Measurements from ENCODE around the gene CCL17. TPM values are rescaled to one million over a fixed set of nuclear protein-coding genes. Genes with fewer than 3 reads are reported as not detected.

The CCL17 gene
- total and polyA plus RNA-seq, 9 donors = not detected

- DNase-seq = peak; percentile 98
- Histone ChIP-seq H3K9me3 (replicated peaks; ENCODE audit: control insufficient read depth, low read depth, low read length) (no peaks in the 10 kb centered on the region), H3K4me3 (ENCODE audit: low read length) (peak within 1 kb of the TSS; percentile 99), H3K27me3 (ENCODE audit: control insufficient read depth, insufficient read depth, low read length) (no peaks in the 10 kb centered on the region), H3K27ac (ENCODE audit: low read length) (peak within 1 kb of the TSS; percentile 93), H3K4me1 (ENCODE audit: control insufficient read depth, insufficient read depth, low read length) (peaks cover 10% of the 10 kb centered on the region), H3K36me3 (ENCODE audit: control insufficient read depth, insufficient read depth, low read length) (peaks cover 14% of the 10 kb centered on the region)
- under 1% methylated on average over 51 of the region's 68 CpGs for WGBS (ENCODE audit: insufficient coverage)
These were observed 42.8 kb downstream of the CCL17 start, which contains the start of the genes CIAPIN1 and COQ9 for GRCh38 chr16:57447186-57447962. CIAPIN1 (minus strand) TSS chr16:57447385; CDS start chr16:57440928, 6,457 bp downstream. COQ9 (plus strand) TSS chr16:57447479; CDS start chr16:57447506, 27 bp downstream.

GRCh38 chr16:57452021-57452420 is 47.5 kb downstream of the CCL17 start:
- Histone ChIP-seq H3K4me3 (ENCODE audit: low read length) (no peak overlapping the region), H3K27ac (ENCODE audit: low read length) (no peak overlapping the region), H3K27me3 (ENCODE audit: control insufficient read depth, insufficient read depth, low read length) (no peaks in the 10 kb centered on the region), H3K36me3 (ENCODE audit: control insufficient read depth, insufficient read depth, low read length) (peaks cover 59% of the 10 kb centered on the region), H3K4me1 (ENCODE audit: control insufficient read depth, insufficient read depth, low read length) (peaks cover 2% of the 10 kb centered on the region), H3K9me3 (replicated peaks; ENCODE audit: control insufficient read depth, low read depth, low read length) (no peaks in the 10 kb centered on the region)
- 90% methylated on average over 4 of the region's 10 CpGs for WGBS (ENCODE audit: insufficient coverage)
- no peak for DNase-seq

GRCh38 chr16:57462209-57462977 is 57.8 kb downstream of the CCL17 start, which contains the start of gene POLR2C:
POLR2C (plus strand) TSS chr16:57462679; CDS start chr16:57462725, 46 bp downstream.
- WGBS (ENCODE audit: insufficient coverage) = under 1% methylated on average over 26 of the region's 47 CpGs
- peak within 1 kb of the TSS; percentile 42 for H3K27ac ChIP-seq (ENCODE audit: low read length)
- H3K36me3 ChIP-seq (ENCODE audit: control insufficient read depth, insufficient read depth, low read length) = peaks cover 79% of the 10 kb centered on the region

GRCh38 chr16:57462978-57463362 is 58.4 kb downstream of the CCL17 start:
- peaks cover 76% of the 10 kb centered on the region for H3K36me3 ChIP-seq (ENCODE audit: control insufficient read depth, insufficient read depth, low read length)
- H3K27me3 ChIP-seq (ENCODE audit: control insufficient read depth, insufficient read depth, low read length) = no peaks in the 10 kb centered on the region
- H3K27ac ChIP-seq (ENCODE audit: low read length) = no peak overlapping the region
- H3K9me3 ChIP-seq (replicated peaks; ENCODE audit: control insufficient read depth, low read depth, low read length) = no peaks in the 10 kb centered on the region
- peaks cover 12% of the 10 kb centered on the region for H3K4me1 ChIP-seq (ENCODE audit: control insufficient read depth, insufficient read depth, low read length)
- WGBS (ENCODE audit: insufficient coverage) = no CpG with 5 or more reads among the region's 16 CpGs
- DNase-seq = no peak
- H3K4me3 ChIP-seq (ENCODE audit: low read length) = peak overlapping the region; percentile 89

More at GRCh38 chr16:57462209-57462977, 57.8 kb downstream of the CCL17 start, which contains the start of gene POLR2C:
- Histone ChIP-seq H3K4me3 (ENCODE audit: low read length) (peak within 1 kb of the TSS; percentile 89), H3K27me3 (ENCODE audit: control insufficient read depth, insufficient read depth, low read length) (no peaks in the 10 kb centered on the region), H3K9me3 (replicated peaks; ENCODE audit: control insufficient read depth, low read depth, low read length) (no peaks in the 10 kb centered on the region), H3K4me1 (ENCODE audit: control insufficient read depth, insufficient read depth, low read length) (peaks cover 12% of the 10 kb centered on the region)
- DNase-seq = peak; percentile 93

GRCh38 chr16:57464523-57464922 is 60.0 kb downstream of the CCL17 start:
- no CpG with 5 or more reads among the region's 2 CpGs for WGBS (ENCODE audit: insufficient coverage)
- H3K4me1 ChIP-seq (ENCODE audit: control insufficient read depth, insufficient read depth, low read length) = peaks cover 12% of the 10 kb centered on the region
- no peak for DNase-seq
- no peaks in the 10 kb centered on the region for H3K27me3 ChIP-seq (ENCODE audit: control insufficient read depth, insufficient read depth, low read length)
- H3K4me3 ChIP-seq (ENCODE audit: low read length) = no peak overlapping the region
- no peak overlapping the region for H3K27ac ChIP-seq (ENCODE audit: low read length)
- H3K9me3 ChIP-seq (replicated peaks; ENCODE audit: control insufficient read depth, low read depth, low read length) = no peaks in the 10 kb centered on the region
- H3K36me3 ChIP-seq (ENCODE audit: control insufficient read depth, insufficient read depth, low read length) = peaks cover 75% of the 10 kb centered on the region

Other genes starting within 250 kb of the CCL17 start
- 40.9 TPM for gene PSME3IP1, start 218.7 kb upstream of the CCL17 start, total RNA-seq
- 10 to 100 TPM; 54.0 to 64.2 (median 57.9) TPM for gene PSME3IP1, start 218.7 kb upstream of the CCL17 start, polyA plus RNA-seq (ENCODE audit: insufficient read depth in 1 of 8, insufficient read length in 8 of 8, low replicate concordance in 1 of 8)
- 30.1 TPM for gene RSPRY1, start 218.4 kb upstream of the CCL17 start, total RNA-seq
- gene RSPRY1, start 218.4 kb upstream of the CCL17 start, polyA plus RNA-seq (ENCODE audit: insufficient read depth in 1 of 8, insufficient read length in 8 of 8, low replicate concordance in 1 of 8) = 10 to 100 TPM; 18.9 to 33.6 (median 24.0) TPM
- gene ARL2BP, start 159.5 kb upstream of the CCL17 start, total RNA-seq = 43.5 TPM
- gene ARL2BP, start 159.5 kb upstream of the CCL17 start, polyA plus RNA-seq (ENCODE audit: insufficient read depth in 1 of 8, insufficient read length in 8 of 8, low replicate concordance in 1 of 8) = 10 to 100 TPM; 38.4 to 59.4 (median 46.2) TPM
- gene PLLP, start 120.1 kb upstream of the CCL17 start, total RNA-seq = 0.40 TPM
- gene PLLP, start 120.1 kb upstream of the CCL17 start, polyA plus RNA-seq (ENCODE audit: insufficient read depth in 1 of 8, insufficient read length in 8 of 8, low replicate concordance in 1 of 8) = 1 to 10 TPM; 1.0 to 9.6 (median 2.1) TPM
- not detected for gene CCL22, start 46.0 kb upstream of the CCL17 start, total RNA-seq
- under 1 TPM in 4 of 8 donors, not detected in 4; 0.06 to 0.19 (median 0.10) TPM for gene CCL22, start 46.0 kb upstream of the CCL17 start, polyA plus RNA-seq (ENCODE audit: insufficient read depth in 1 of 8, insufficient read length in 8 of 8, low replicate concordance in 1 of 8)
- gene CX3CL1, start 32.3 kb upstream of the CCL17 start, total RNA-seq = 2.5 TPM
- gene CX3CL1, start 32.3 kb upstream of the CCL17 start, polyA plus RNA-seq (ENCODE audit: insufficient read depth in 1 of 8, insufficient read length in 8 of 8, low replicate concordance in 1 of 8) = 1 to 10 TPM; 2.9 to 7.0 (median 5.1) TPM
- 45.8 TPM for gene CIAPIN1, start 42.6 kb downstream of the CCL17 start, total RNA-seq
- gene CIAPIN1, start 42.6 kb downstream of the CCL17 start, polyA plus RNA-seq (ENCODE audit: insufficient read depth in 1 of 8, insufficient read length in 8 of 8, low replicate concordance in 1 of 8) = 10 to 100 TPM; 56.9 to 65.8 (median 60.8) TPM
- gene COQ9, start 42.7 kb downstream of the CCL17 start, total RNA-seq = 68.8 TPM
- gene COQ9, start 42.7 kb downstream of the CCL17 start, polyA plus RNA-seq (ENCODE audit: insufficient read depth in 1 of 8, insufficient read length in 8 of 8, low replicate concordance in 1 of 8) = 10 to 100 TPM; 57.0 to 75.0 (median 66.2) TPM
- gene POLR2C, start 57.9 kb downstream of the CCL17 start, total RNA-seq = 55.6 TPM
- gene POLR2C, start 57.9 kb downstream of the CCL17 start, polyA plus RNA-seq (ENCODE audit: insufficient read depth in 1 of 8, insufficient read length in 8 of 8, low replicate concordance in 1 of 8) = 10 to 100 TPM; 44.3 to 56.7 (median 48.2) TPM
- 8.2 TPM for gene DOK4, start 81.7 kb downstream of the CCL17 start, total RNA-seq
- 10 to 100 TPM in 6 of 8 donors, 1 to 10 TPM in 2; 6.8 to 14.9 (median 11.4) TPM for gene DOK4, start 81.7 kb downstream of the CCL17 start, polyA plus RNA-seq (ENCODE audit: insufficient read depth in 1 of 8, insufficient read length in 8 of 8, low replicate concordance in 1 of 8)
- 13.9 TPM for gene CCDC102A, start 131.8 kb downstream of the CCL17 start, total RNA-seq
- 10 to 100 TPM in 7 of 8 donors, 1 to 10 TPM in 1; 9.3 to 20.9 (median 15.9) TPM for gene CCDC102A, start 131.8 kb downstream of the CCL17 start, polyA plus RNA-seq (ENCODE audit: insufficient read depth in 1 of 8, insufficient read length in 8 of 8, low replicate concordance in 1 of 8)
- gene ADGRG5, start 137.9 kb downstream of the CCL17 start, total RNA-seq = 0.13 TPM
- gene ADGRG5, start 137.9 kb downstream of the CCL17 start, polyA plus RNA-seq (ENCODE audit: insufficient read depth in 1 of 8, insufficient read length in 8 of 8, low replicate concordance in 1 of 8) = 1 to 10 TPM in 7 of 8 donors, under 1 TPM in 1; 0.64 to 2.6 (median 1.8) TPM
- gene ADGRG1, start 223.9 kb downstream of the CCL17 start, total RNA-seq = 1.9 TPM
- gene ADGRG1, start 223.9 kb downstream of the CCL17 start, polyA plus RNA-seq (ENCODE audit: insufficient read depth in 1 of 8, insufficient read length in 8 of 8, low replicate concordance in 1 of 8) = 10 to 100 TPM in 1 of 8 donors, 1 to 10 TPM in 7; 4.9 to 13.0 (median 5.9) TPM

Data from muscle of leg (tissue), 11 donors.